ENCODE data around the gene RBM23.

DNA sequence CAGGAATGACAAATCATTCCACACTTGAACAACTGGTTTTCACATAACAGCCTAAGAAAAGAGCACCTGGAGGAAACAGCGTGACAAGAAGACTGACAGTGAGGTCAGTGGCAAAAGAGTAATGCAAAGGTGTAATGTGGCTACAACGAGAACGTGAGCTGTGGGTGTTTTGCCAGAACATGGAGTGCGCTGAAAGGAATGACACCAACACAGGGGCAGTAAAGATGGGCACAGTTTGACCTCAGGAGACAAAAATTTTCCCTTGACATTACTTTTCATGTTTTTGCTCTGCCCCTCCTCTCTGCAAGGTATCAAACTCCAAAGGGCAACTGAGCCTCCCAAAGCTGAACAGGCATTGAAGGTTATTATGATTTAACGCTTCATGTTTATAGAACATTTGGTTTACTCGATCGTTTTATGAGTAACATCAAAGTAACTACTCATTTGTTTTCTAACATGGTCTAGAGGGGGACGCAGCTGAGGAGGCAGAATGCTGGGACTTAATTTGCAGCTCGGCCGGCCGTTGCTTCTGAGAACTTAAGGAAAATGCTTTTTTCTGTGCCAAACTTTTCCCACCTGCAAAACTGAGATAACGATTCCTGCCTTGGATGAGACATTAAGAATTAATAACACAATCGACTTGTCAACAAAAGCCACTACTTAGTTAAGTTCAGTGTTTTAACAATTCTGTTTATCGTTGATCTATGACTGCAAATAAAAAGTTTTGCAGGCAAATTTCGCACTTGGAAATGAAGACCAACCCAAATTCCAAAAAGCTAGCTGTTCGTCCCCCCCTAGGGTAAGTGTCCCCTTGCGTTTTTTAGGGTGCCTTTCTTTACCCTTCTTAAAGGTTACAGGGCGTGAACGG lies 37.0 kb upstream of the RBM23 start:
- TF ChIP-seq, protein P1, sequence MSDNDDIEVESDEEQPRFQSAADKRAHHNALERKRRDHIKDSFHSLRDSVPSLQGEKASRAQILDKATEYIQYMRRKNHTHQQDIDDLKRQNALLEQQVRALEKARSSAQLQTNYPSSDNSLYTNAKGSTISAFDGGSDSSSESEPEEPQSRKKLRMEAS (IDR thresholded peaks at IDR 0.05) = no peak
- TF ChIP-seq, protein P2, sequence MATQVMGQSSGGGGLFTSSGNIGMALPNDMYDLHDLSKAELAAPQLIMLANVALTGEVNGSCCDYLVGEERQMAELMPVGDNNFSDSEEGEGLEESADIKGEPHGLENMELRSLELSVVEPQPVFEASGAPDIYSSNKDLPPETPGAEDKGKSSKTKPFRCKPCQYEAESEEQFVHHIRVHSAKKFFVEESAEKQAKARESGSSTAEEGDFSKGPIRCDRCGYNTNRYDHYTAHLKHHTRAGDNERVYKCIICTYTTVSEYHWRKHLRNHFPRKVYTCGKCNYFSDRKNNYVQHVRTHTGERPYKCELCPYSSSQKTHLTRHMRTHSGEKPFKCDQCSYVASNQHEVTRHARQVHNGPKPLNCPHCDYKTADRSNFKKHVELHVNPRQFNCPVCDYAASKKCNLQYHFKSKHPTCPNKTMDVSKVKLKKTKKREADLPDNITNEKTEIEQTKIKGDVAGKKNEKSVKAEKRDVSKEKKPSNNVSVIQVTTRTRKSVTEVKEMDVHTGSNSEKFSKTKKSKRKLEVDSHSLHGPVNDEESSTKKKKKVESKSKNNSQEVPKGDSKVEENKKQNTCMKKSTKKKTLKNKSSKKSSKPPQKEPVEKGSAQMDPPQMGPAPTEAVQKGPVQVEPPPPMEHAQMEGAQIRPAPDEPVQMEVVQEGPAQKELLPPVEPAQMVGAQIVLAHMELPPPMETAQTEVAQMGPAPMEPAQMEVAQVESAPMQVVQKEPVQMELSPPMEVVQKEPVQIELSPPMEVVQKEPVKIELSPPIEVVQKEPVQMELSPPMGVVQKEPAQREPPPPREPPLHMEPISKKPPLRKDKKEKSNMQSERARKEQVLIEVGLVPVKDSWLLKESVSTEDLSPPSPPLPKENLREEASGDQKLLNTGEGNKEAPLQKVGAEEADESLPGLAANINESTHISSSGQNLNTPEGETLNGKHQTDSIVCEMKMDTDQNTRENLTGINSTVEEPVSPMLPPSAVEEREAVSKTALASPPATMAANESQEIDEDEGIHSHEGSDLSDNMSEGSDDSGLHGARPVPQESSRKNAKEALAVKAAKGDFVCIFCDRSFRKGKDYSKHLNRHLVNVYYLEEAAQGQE (IDR thresholded peaks at IDR 0.05; ENCODE audit: low read depth) = no peak
- TF ChIP-seq EGR1 (IDR thresholded peaks at IDR 0.05) (no peak), TAF1 (IDR thresholded peaks at IDR 0.05; ENCODE audit: low read depth) (no peak), TEAD4 (IDR thresholded peaks at IDR 0.05) (no peak), CREB1 (IDR thresholded peaks at IDR 0.05; ENCODE audit: low read depth) (no peak), RAD21 (IDR thresholded peaks at IDR 0.05; ENCODE audit: low read depth) (no peak), TCF12 (IDR thresholded peaks at IDR 0.05; ENCODE audit: low read depth) (no peak), NFIC (IDR thresholded peaks at IDR 0.05) (no peak), EP300 (IDR thresholded peaks at IDR 0.05; ENCODE audit: borderline replicate concordance) (no peak), FOXM1 (IDR thresholded peaks at IDR 0.05; ENCODE audit: borderline replicate concordance, low read depth) (no peak)
- TF ChIP-seq, protein P3, sequence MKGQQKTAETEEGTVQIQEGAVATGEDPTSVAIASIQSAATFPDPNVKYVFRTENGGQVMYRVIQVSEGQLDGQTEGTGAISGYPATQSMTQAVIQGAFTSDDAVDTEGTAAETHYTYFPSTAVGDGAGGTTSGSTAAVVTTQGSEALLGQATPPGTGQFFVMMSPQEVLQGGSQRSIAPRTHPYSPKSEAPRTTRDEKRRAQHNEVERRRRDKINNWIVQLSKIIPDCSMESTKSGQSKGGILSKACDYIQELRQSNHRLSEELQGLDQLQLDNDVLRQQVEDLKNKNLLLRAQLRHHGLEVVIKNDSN (IDR thresholded peaks at IDR 0.05) = no peak

All from Ishikawa (cell line).